Hepatocyte (in vitro differentiated cells): ENCODE data around the gene ZNF121.

Source experiments
- CTCF ChIP-seq: fragments of 200-600 bp; sonication (generic); IDR thresholded peaks from 2 replicates; pipeline ENCODE4 v1.5.1; 2016; ENCODE audit warnings: antibody characterized with exemption, mild to moderate bottlenecking; ENCODE audit not compliant: poor library complexity
- EZH2 ChIP-seq: fragments of 200-600 bp; sonication (generic); IDR thresholded peaks from 2 replicates; pipeline ENCODE4 v1.6.1; 2016; ENCODE audit warnings: antibody characterized with exemption, mild to moderate bottlenecking, borderline replicate concordance
- EZH2phosphoT487 ChIP-seq: fragments of 200-600 bp; sonication (generic); IDR thresholded peaks from one replicate; pipeline ENCODE4 v1.6.1; 2018; ENCODE audit warnings: antibody characterized with exemption, mild to moderate bottlenecking, low read depth, moderate library complexity; ENCODE audit not compliant: unreplicated experiment, severe bottlenecking

- TF ChIP-seq CTCF, result no peak
- TF ChIP-seq EZH2phosphoT487, result no peak
- no peak for TF ChIP-seq EZH2
Observed at GRCh38 chr19:9566729-9567128, 17.6 kb downstream of the ZNF121 start.
